HT-29 (cell line): ENCODE measurements around the gene TARS2. TPM values are rescaled to one million over a fixed set of nuclear protein-coding genes. Genes with fewer than 3 reads are reported as not detected.

ENCODE experiments used
- DNase-seq: peaks from one replicate; pipeline ENCODE4 v3.0.0-alpha.2; 2015; ENCODE audit warnings: low spot score
- total RNA-seq: library from RNA; depleted of rRNA; stranded (reverse); fragments of >200 nt; shearing (Covaris generic); gene quantifications from 2 replicates; pipeline ENCODE4 v1.2.3, GENCODE V29; 2014; rRNA removed

Gene TARS2
- 19.8 and 37.7 TPM in 2 replicates for total RNA-seq

DNA sequence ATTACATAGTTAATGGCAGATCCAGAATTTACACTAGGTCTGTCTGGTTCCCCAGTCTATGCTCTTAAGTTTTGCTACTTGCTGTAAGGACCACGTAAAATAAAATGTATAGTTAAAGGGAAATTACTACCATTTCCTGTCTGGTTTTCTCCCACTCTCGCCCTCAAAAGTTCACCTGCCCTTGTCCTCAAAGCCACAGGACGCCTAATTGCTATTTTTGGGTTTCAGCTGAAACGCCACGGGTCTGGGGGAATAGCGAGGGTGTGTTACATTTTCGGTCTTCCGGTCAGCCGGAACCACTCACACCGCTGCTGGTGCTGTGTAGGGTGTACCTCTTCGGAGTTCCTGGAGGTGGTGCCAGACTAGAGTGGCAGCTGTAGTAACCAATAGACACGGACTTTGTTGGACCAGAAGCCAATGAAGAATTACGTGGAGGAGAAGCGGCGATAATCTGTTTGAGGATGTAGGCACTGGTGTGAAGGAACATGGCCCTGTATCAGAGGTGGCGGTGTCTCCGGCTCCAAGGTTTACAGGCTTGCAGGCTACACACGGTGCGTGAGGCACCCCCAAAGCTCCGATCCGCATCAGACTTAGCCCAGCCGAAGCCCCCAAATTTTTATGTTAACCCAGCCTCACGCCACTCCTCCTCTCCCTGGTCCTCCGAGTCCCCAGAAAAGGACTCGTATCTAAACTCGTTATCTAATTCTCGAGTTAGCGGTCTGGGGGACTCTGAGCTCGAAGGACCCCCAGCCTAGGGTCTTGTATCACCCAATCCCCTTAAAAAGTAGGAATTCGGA lies at the start of gene TARS2:
TSS of gene TARS2 (plus strand) at position 454 of the 797 bp plus-strand sequence. CDS start at position 486, 32 bp downstream.
- peak; percentile 99 for DNase-seq

GRCh38 chr1:150441121-150441520 lies 46.1 kb upstream of the TARS2 start:
- DNase-seq: no peak

GRCh38 chr1:150444232-150444631 lies 43.0 kb upstream of the TARS2 start:
- DNase-seq: no peak

DNA sequence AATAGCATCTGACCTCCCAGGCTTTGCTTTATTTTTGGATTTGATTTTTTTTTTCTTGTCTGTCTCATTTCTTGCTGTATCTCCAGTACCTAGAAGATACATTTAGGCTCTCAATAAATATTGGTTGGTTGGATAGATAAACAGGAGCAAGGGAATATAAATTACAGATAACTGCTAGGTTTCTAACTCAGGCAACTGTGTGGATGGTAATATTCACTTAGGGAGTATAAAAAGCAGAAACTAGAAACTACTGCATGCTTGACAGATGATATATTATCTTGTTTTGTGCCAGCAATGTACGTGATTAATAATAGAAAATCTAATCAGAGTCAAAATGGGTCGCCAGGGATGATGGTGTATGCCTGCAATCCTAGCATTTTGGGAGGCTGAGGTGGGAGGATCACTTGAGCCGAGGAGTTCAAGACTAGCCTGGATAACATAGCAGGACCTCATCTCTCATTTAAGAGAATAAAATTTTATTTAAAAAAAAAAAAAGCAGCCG lies 31.0 kb upstream of the TARS2 start:
- DNase-seq: no peak

DNA sequence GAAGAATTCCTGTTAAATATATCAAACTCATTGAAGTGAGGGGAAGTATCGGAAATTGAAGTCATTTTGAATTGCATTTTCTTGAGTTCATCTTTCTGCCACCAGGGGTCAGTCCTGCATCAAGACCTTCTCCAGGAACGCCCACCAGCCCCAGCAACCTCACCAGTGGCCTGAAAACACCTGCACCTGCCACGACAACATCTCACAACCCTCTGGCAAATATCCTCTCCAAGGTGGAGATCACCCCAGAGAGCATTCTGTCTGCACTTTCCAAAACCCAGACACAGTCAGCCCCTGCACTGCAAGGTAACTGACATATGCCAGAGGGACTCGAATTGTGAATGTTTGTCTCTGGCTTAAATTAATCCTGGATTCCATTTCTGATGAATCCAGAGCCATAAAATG lies 22.8 kb upstream of the TARS2 start:
- peak; percentile 74 for DNase-seq

DNA sequence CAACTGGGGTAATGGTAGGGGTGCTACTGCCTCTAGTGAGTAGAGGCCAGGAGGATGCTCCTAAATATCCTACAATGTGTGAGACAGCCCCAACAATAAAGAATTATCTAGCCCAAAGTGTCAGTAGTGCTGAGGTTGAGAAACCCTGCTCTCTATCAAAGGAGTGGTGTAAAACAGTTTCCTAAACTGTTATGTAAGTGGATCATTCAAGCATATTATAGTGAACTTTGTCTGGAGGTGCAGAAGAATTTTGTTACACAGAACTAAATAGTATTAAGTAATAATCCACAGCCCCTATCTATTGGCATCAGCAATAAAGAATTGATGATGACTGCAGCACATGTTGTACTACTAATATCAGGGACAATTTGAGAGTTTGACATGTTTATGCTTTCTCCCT lies 20.3 kb upstream of the TARS2 start:
- DNase-seq: no peak

- DNase-seq: no peak
Measured at GRCh38 chr1:150469291-150469690, 17.9 kb upstream of the TARS2 start.

DNA sequence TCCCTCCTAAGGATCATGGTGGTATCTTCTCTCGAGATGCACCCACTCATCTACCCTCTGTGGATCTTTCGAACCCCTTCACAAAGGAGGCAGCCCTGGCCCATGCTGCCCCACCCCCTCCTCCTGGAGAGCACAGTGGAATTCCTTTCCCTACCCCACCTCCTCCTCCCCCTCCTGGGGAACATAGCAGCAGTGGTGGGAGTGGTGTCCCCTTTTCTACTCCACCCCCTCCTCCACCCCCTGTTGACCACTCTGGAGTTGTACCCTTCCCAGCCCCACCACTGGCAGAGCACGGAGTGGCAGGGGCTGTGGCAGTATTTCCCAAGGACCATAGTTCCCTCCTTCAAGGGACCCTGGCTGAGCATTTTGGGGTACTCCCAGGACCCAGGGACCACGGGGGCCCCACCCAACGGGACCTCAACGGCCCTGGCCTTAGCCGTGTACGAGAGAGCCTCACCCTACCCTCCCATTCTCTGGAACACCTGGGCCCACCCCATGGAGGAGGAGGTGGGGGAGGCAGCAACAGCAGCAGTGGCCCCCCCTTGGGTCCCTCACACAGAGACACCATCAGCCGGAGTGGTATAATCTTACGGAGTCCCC lies 14.5 kb upstream of the TARS2 start:
- DNase-seq: no peak

DNA sequence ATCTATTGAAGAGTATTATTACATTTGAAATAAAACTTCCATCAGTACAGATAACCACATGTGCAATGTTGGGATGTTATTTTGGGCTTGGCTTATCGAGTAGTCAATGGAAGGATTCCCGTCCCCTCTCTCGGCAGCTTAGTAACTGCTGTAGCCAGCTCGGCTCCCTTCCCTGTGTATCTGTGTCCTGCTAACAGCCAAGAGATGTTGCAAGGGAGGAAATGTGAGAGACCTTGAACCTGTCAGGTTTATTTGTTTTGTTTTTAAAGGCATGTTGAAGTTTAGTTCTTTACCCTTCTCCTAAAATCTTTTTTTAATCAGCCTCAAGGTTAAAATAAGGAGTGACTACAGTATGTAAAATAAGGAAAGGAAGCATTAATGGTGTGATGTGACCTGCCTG lies 13.6 kb upstream of the TARS2 start:
- DNase-seq: no peak

DNA sequence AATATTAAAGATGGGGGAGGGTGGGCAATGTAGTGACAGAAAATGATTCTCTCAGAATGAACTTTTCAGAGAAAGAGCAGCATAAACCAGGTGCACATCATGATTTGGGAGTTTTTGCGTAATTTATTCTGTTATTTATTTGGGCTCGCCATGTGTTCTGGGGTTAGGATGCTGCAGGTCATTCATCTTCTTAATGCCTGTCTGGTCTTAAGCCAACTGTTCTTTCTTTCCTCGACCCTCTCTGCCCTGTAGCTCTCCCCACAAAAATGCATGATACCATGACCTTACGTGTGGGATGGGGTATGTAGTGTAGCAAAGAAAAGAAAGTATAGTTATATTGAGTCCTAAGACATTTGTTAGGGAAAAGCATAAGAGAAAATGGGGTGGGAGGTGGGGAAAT lies 12.3 kb upstream of the TARS2 start:
- DNase-seq: no peak

DNA sequence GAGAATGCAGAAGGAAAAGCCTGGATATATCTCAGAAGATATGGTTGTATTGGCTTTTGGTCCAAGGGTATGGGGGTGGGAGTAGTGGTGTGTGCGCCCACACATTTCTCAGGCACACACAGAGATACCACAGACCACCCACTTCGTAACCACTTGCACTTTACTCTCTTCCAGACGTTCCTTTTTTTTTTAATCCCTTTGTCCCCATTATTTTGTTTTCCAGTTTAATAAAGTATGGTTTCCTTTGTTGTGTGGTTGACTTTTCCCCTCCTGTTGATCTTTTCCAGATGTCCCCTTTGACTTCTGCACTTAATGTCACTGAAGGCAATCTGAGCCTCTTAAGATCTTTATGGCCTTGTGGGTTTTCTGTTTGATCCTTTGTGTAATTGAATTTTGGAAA lies 10.5 kb upstream of the TARS2 start:
- no peak for DNase-seq

- no peak for DNase-seq
Measured at GRCh38 chr1:150477320-150477719, 9.9 kb upstream of the TARS2 start.

DNA sequence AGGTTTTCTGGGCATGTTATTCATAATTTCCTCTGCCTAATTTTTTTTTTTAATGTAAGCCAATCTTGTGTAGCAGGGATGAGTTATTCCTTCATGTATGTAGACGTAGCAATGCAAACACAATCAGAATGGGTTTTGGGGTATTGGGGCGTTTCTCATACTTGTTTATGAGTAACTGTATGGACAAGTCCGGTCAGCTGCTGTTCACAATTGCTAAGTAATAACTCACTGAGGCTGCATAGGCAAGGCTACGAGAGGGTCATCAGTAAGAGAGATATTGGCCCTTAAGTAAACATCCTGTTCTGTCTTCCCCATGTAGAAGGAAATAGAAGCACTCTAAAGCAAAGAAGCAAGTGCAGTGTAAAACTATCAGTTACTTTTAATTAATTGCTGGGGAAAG lies 9.5 kb upstream of the TARS2 start:
- peak; percentile 47 for DNase-seq

DNA sequence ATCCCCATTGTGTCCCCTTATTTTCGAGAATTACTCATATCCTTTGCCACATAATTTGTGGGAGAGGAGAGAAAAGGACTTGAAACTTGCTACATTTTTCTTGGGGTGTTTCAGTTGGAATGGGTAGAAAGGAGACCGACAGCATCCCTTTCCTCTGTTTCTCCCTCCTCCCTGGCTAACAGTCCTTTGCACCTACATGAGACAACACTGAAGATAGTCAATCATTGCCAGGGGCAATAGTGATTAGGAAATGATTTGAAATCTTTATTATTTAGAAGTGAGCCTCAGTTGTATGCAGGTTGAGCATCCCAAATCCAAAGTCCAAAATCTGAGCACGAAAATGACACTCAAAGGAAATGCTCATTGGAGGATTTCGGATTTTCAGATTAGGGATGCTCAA lies 7.8 kb upstream of the TARS2 start:
- DNase-seq: no peak

- DNase-seq: no peak
Measured at GRCh38 chr1:150479927-150480352, 7.3 kb upstream of the TARS2 start.

GRCh38 chr1:150484431-150484830 lies 2.8 kb upstream of the TARS2 start:
- DNase-seq: no peak

DNA sequence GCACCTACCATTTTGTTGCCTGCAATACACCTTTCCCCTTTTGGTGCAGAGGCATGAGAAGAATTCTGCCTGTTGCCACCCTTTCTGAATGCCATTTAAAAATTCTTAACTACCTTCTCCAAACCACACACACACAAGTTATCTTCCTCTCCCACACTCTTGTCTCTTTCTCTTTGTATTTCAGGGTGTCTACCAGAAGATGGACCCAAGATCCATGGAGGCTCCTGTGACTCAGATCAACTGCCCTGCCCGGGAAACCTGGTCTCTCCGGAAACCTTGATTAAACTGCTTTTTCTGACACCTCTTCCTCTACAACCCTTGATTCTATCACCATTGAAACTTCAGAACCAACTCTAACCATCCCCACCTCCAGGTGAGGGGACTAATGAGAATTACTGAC lies 2.4 kb upstream of the TARS2 start:
- peak; percentile 60 for DNase-seq

GRCh38 chr1:150487763-150488115 lies 520 bp downstream of the TARS2 start:
- no peak for DNase-seq

GRCh38 chr1:150493175-150493574 lies 6.0 kb downstream of the TARS2 start:
- no peak for DNase-seq

GRCh38 chr1:150498342-150498741 lies 11.1 kb downstream of the TARS2 start:
- DNase-seq: no peak

GRCh38 chr1:150505431-150505830 lies 18.2 kb downstream of the TARS2 start:
- DNase-seq: no peak

GRCh38 chr1:150507912-150508864 lies 21.0 kb downstream of the TARS2 start, which contains the start of gene ECM1:
Gene ECM1, plus strand, starts transcription at chr1:150508109. Its CDS starts 101 bp downstream, at chr1:150508210.
- DNase-seq: peak; percentile 59
